T-helper 1 cell treated with Interleukin-12 subunit alpha and Interleukin-12 subunit beta and Interleukin-4 antibody, amounts not matched to agents 30 ng/mL and 1 ng/mL, for 36 hours (primary cell): ENCODE results near the gene VPS37C. TPM values are rescaled to one million over a fixed set of nuclear protein-coding genes. Genes with fewer than 3 reads are reported as not detected.

Source experiments
- intact Hi-C: fragments of 100-400 bp; cut with micrococcal nuclease; formaldehyde crosslinking; loops from one replicate; pipeline ENCODE4 v1.15.1; 2024
- total RNA-seq: library from RNA; stranded (reverse); gene quantifications from 2 replicates; pipeline ENCODE4 v1.2.3, GENCODE V29; 2022

VPS37C gene
- total RNA-seq, 1 donor from 2014 or later, result 7.4 TPM

DNA sequence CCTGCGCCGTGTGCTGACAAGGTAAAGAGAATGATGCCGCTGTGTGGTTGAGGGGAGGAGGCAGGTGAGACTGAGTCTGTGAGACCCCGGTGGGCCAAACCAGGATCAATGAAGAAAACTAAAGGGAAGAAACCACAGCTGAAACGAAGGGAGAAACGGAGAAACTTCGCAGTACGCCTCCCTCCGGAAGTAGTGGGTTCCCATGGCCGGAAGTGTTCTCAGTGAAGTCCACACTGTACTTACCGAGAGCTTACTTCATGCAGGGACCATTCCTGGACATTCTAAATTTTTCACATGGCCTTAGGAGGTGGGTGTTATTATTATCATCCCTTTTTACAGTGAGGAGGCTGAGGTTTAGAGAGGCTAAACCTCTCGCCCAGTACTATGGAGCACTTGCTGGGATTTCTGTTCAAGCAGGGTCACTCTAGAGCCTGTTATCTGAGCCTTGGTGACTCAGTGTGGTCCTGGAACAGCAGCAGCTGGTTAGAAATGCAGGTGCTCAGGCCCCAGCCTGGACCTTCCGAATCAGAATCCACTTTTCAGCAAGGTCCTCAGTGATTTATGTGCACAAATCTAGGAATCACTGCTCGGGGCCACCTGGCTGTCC, 41.0 kb downstream of the VPS37C start:
- intact Hi-C loops, result loop anchor here (1.0 kb wide), 1 partner anchor 8 kb away; no protein-coding TSS in a partner anchor

DNA sequence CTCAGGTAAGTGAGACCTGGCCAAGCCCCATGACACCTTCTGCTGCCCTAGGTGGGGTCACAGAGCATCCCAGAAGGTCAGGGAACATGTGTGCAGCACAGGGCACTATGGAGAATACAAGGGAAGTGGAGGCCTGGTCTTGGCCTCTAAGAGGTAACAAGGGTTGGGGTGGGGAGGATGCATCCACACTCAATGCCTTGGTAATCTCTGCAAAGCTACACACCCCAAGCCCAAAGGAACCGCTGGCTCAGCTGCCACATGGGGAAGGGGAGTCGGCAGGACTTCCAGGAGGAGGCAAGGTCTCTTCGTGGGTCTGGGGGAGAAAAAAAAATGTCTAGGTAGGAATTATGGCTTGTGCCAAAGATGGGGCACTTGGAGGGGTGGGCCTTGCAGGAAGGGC, 41.7 kb downstream of the VPS37C start:
- intact Hi-C loops, result no loop called here

DNA sequence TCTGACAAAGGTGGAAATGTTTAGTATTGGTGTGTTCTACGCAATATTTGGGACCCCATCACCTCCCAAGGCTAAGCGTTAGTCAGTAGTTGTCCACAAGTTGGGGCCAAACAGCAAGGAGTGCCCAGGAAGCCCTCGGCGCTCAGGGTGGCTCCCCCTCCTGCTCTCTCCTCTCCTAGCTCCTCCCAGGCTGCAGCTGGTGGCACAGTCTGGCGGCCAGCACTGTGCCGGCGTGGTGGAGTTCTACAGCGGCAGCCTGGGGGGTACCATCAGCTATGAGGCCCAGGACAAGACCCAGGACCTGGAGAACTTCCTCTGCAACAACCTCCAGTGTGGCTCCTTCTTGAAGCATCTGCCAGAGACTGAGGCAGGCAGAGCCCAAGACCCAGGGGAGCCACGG, 42.2 kb downstream of the VPS37C start:
- intact Hi-C loops, result no loop called here

DNA sequence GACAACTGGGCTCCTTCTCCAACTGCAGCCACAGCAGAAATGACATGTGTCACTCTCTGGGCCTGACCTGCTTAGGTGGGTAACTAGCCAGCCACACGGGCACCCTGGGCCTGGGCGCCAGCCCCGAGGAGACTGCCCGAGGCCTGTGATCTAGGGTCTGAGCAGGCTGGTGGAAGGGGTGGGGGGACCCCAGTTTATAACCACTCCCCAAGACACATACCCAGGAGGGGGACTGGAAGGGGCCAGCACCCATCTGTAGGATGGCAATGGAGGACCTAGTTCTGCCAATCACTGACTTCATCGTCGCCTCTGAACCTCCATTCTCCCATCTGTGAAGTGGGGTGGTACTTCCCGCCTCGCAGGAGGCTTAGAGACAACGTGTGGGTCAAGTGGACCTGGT, 42.8 kb downstream of the VPS37C start:
- intact Hi-C loops, result no loop called here

DNA sequence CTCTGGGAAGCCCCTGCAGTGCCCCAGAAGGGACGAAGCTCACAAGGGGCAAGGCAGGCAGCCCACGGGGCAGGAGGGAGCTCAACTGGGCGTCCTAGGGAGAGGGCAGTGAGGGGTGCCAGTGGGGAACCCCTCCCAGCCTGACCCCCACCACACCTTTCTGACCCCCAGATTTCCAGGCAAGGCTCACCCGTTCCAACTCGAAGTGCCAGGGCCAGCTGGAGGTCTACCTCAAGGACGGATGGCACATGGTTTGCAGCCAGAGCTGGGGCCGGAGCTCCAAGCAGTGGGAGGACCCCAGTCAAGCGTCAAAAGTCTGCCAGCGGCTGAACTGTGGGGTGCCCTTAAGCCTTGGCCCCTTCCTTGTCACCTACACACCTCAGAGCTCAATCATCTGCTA, 43.2 kb downstream of the VPS37C start:
- intact Hi-C loops, result no loop called here

DNA sequence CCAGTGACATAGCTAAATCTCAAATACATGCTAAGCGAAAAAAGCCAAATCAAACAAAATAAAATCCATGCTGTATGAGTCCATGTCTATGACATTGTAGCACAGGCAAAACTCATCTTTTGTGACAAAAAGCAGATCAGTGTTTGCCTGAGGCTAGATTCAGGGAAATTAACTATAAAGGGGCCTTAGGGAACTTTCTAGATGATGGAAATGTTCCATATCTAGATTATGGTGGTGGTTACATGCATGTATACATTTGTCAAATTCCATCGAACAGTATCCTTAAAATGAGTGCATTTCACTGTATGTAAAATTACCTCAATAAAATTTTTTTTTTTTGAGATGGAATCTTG, 44.1 kb downstream of the VPS37C start:
- intact Hi-C loops, result no loop called here

DNA sequence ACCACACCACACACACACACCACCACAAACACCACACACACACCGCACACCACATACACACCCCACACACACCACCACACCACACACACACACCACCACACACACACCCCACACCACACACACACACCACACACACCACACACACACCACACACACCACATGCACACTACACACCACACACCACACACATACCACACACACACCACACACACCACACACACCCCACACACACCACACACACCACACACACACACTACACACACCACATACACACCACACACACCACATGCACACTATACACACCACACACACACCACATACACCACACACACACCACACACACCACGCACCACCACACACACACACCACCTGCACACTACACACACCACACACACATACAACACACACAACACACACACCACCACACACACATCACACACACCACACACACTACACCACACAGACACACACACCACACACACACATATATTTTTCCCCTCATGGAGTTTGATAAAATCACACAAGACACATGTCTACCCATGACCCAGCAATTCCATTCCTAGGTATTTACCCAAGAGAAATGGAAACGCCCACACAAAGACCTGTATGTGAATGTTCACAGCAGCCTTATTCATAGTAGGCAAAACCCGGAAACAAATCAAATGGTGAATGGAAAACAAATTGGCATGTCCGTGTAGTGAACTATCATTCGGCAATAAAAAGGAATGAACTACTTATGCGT, 44.6 kb downstream of the VPS37C start:
- intact Hi-C loops, result no loop called here

DNA sequence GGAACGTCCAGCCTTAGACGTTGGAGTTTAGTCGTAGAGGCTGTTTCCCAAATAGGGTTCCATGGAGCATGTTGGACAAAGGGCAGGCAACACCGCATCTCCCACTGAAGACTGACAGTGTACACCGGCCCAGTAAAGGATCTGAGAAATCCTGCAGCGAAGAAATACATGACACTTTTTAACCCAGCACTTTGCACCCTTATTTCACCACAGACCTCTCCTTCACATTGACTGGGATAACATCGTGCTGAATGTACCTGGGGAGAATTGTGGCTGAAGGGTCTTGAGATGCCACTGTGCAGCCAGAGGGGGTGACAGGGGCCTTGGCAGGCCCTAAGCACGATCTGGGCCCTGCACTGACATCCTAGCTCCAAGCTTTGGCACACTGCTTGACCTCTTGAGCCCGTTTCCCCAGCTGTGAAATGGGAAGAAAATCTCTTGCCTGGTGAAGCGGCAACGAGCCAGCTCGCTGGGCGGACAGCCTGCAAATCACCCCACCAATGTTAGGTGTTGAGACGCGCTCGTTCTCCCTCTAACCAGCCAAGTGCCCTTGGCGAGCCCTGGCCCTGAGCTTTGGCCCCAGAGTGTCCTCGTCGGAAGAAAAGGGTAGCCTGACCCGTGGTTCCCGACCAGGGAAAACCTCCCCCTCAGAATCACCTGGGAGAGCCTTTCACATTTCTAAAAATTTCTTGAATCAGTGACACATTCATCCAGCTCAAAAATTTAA, 45.6 kb downstream of the VPS37C start:
- intact Hi-C loops, result loop anchor here (2.0 kb wide), 1 partner anchor 201 kb away; the partner anchor contains the start of gene TMEM109

DNA sequence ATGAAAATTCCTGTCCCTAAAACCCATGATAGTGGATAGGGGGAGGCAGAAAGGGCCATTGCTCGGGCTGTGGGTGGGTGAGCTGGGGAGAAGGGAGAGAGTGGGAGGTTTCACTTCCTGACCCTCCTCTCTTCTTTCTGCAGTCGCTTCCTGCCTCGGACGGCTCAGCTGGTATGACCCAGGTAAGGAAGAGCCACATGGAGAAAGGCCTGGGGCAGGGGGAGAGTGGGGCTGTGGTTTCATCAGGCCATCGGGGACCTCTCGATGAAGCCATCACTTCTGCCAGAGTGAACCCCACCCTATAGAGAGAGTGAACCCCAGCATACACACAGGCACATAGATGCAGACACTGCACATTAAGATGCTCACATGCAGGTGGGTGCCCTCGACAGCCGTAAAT, 46.3 kb downstream of the VPS37C start:
- intact Hi-C loops, result loop anchor here (2.0 to 5.0 kb wide), 3 partner anchors 38 to 283 kb away; partner anchors contain the start of gene TMEM109

DNA sequence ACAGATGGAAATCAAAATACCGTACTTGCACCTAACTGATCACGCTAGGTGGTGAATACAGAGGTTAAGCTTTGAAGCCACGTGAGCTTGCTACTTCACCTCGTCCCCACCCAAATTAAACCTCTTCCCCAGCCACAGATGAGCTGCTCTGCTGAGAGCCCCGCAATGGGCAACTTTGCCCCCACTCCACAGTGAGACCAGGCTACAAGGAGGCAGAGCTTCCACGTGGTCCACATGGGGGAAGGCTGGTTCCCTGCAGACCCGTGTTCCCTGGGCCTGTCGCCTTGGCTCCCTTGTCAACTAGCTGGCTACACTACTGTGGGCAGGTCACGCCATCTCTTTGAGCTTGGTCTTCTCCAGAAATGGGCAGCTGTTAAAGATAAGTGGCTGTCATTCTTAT, 48.0 kb downstream of the VPS37C start:
- intact Hi-C loops, result loop anchor here (2.0 to 5.0 kb wide), 3 partner anchors 16 to 281 kb away; no protein-coding TSS in a partner anchor

DNA sequence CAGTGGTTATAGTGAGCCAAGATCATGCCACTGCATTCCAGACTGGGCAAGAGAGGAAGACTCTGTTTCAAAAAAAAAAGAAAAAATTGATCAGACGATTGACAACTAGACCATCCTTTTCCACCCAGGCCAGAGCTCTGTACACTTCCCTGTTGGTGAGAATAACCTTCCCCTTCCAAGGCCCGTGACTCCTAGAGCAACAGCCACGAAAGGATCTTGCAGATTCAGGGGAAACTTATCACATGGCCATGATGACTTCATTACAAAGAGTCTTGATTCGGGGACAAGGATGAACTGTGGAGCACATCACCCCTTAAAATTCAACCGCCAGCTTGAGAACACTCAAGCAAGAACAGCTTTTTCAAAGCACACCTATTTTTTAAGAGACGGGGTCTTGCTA, 48.7 kb downstream of the VPS37C start:
- intact Hi-C loops, result loop anchor here (1.0 to 5.0 kb wide), 6 partner anchors 8 to 280 kb away; no protein-coding TSS in a partner anchor

DNA sequence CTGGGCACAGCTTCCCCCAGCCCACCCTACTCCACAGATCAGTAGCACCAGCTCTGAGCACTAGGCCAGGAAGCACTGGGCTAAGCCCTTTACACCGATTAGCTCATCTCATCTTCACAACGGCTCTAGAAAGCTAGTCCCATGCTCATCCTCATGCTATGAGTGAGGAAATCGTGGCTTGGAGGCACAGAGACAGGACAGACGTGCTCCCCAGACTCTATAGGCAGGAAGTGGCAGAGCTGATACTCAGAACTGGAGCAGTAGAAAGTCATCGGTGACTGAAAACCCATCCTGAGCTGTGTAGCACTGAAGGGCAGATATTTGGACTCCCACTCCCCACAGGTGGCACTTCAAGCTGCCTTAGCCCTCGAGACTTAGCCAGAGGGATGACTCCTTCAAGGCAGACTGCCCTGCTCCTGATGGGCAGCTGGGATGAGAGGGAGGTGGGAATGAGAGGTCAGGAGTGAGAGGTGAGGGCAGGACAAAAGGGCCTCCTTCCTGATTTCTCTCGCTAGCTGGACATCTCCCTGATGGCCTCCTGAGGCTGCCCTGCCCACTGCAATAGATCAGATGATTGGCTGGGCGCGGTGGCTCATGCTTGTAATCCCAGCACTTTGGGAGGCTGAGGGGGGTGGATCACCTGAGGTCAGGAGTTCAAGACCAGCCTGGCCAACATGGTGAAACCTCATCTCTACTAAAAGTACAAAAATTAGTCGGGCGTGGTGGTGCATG, 49.3 kb downstream of the VPS37C start:
- intact Hi-C loops, result loop anchor here (1.0 to 5.0 kb wide), 12 partner anchors 8 to 280 kb away; partner anchors contain the start of genes CD5 and PRPF19

DNA sequence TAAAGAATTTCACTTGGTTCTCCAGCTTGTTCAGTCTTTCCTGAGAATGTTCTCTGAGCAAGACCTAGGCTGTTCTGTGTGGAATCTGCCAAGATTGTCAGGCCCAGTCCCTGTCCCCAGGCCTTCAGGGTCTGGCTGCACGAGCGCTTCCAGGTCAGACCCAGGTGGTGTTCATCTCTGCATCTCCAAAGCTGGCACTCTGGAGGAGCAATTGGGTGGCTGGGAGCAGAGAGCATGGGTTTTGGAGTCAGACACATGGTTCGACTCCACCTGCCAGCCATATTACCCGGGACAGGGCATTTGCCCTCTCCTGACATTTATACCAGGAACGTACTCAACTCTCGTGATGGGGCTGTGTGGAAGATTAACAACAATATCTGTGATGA, 50.2 kb downstream of the VPS37C start:
- intact Hi-C loops, result loop anchor here (1.0 to 5.0 kb wide), 8 partner anchors 9 to 279 kb away; partner anchors contain the start of genes CD5 and PRPF19

DNA sequence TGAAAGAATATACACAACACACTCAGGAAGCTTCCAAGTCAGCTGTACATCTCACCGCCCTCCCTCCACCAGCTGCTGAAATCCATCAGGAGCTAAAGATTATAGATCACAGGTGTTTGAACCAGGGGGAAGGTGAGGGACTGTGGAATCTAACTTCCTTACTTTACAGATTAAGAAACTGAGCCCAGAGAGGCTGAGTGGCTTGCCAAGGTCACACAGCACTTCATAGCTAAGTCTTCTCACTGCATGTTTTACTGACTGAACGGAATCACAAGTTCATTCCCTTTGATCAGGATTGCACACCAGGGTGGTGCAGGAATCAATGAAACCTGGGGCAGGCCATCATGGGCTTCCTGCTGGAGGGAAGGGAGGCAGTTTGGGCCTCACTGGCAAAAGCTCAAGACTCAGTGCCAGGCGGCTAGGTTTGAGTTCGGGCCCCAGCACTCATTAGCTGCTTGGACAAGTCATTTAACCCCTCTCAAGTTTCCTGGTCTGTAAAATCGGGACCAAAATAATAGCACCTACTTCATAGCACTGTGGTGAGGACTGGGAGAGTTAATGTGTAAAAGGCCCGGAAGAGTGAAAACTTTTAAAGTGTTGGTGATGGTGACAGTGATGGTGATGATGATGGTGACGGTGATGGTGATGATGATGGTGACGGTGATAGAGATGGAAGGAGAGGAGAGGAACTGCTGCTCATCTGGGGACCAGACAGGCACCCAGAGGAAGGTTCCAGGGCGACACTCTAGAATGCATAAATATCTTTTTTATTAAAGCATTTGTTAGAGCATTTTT, 50.8 kb downstream of the VPS37C start:
- intact Hi-C loops, result loop anchor here (1.0 to 5.0 kb wide), 8 partner anchors 8 to 278 kb away; partner anchors contain the start of genes CD5 and PRPF19

DNA sequence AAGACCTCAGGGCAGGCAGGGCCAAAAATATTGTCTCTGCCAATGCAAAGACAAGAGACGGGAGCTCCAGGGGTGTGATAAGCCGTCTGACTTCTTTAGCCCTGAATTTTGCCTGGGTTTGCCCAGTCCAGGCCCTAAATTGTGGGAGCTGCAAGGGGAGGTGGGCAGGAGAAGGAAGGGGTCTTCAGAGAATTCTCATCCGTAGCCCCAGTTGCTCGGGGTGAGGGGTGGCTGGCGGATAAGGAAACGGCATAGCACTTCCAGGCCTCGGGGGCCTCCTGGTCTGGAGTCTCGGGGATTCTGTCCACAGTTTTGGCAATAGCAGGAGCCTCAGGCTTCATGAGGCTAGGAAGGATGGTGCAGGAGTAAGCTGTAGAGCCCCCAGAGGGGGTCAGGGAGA, 51.6 kb downstream of the VPS37C start:
- intact Hi-C loops, result loop anchor here (2.0 to 5.0 kb wide), 6 partner anchors 19 to 277 kb away; partner anchors contain the start of gene PRPF19

DNA sequence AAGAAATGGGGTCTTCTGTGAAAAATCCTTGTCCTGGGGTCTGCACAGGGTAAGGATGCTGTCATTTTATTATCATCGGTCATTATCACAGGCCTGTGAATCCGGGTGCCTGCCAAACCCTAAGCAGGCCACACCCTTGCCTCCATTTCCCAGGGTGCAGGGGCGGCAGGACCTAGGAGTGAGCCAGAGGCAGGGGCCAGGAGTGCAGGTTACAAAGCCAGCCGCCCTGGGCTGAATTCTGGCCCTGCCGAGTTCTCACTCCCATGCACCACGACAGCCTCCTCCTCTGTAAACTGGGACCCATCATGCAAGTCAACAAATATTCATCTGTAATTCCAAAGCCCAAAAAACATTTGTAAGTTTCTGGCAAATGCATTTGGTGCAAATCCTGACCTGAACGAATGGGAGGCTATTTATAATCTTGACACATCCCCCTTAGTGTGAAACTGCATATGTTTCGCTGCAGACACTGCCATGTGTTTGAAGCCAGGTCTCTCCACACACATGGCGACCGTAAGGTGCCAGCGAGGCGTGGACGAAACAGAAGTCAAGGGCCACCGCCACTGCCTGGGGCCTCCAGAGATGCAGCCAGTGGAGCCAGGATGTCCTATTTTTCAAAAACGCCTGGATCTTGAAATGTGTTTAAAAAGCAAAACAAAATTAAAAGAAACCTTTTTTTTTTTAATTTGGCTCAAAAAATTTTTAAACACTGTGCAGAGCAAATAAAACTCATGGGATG, 52.2 kb downstream of the VPS37C start:
- intact Hi-C loops, result no loop called here

DNA sequence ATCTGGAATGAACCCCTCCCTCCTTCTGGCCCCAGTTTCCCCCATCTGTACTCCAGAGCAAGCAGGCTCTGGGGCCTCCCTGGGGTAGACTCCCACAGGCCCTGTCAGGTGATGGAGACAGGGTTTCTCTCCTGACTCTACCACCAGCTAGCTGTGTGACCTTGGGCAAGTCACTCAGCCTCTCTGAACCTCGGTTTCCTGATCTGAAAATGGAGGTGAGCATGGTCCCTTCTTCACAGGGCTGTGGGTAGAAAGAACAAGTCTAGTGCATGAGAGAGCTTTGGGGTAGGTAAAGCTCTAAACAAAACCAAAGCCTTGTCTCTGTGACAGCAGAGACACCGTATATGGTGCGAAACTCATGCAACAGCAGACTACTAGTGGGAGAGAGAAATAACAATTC, 53.3 kb downstream of the VPS37C start:
- intact Hi-C loops, result no loop called here

DNA sequence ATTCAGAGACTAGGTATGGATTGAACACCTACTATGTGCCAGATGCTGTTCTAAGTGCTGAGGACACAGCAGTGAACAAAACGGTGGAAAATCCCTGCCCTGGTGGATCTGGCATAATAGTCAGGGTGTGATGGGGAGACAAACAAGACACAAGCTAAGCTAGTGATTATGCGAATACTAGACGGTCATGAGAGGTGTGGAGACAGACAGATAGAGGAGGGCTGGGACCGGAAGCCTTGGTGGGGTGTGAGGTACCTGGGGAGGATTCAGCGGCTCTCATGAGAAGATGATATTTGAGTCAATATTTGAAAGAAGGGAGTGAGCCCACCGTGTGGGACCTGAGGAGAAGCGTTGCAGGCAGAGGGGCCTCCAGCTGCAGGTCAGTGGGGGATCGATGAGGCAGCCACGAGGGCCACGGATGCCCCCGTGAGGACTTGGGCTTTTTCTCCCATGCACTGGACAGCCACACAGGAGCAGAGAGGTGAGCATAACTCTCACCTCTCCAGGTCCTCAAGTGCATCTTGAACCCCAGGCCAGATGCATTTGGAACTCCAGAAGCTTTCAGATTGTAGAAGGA, 54.2 kb downstream of the VPS37C start:
- intact Hi-C loops, result no loop called here

DNA sequence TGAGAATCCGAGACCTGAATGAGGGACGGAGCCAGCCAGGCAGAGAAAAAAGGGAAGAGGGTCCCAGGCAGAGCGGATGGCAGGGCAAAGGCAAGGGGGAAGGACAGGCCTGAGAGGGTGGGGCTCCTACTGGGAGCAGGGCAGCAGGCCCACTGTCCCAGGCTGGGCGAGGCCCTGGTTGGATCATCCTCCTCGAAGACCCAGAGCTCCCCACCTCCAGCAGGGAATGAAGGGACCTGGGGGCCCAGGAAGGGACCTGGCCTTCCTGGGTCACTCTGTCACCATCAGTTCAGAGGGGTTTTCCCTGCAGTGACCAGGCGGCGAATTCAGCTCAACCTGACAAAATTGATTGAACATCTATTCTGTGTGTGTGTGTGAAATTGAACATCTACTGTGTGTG, 54.9 kb downstream of the VPS37C start:
- intact Hi-C loops, result no loop called here
